LHCN-M2 (cell line): Measurements from ENCODE around the gene IL17RC. TPM values are rescaled to one million over a fixed set of nuclear protein-coding genes. Genes with fewer than 3 reads are reported as not detected.
"Not testable (repeated sequence)": the region's sequence is repeated elsewhere in the genome, so short reads cannot be mapped to it uniquely, and the experiment has no call there.

Experiments used
- DNase-seq: peaks from one replicate; pipeline ENCODE4 v3.0.0-alpha.2; 2012; ENCODE audit warnings: low read depth
- total RNA-seq: library from RNA; depleted of rRNA; stranded (reverse); fragments of >200 nt; gene quantifications from 2 replicates; pipeline ENCODE4 v1.2.3, GENCODE V29; 2014

Gene IL17RC
- total RNA-seq, 1 experiment from 2014 or later: 30.1 TPM

GRCh38 chr3:9891072-9891622, 25.8 kb upstream of the IL17RC start:
- DNase-seq: no peak

DNA sequence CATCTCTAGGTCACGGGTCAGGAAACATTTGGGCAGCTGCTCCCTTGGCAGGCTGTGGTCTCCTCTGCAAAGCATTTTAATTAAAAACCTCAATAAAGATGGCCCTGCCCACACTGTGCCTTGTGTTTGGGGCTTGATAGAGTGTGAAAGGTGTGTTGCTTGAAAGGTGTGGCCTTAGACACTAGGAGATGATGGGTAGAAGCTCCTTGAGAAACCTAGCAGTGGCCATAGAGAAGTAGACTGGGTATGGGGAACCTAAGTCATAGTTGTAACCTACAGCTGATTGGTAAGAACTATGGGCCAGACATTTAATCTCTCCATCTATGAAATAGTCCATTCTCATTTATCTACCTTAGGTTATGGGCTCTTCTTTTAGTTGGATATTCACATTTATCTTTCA, 23.2 kb upstream of the IL17RC start:
- DNase-seq: no peak

GRCh38 chr3:9895715-9896114, 21.2 kb upstream of the IL17RC start:
- not testable (repeated sequence) for DNase-seq

DNA sequence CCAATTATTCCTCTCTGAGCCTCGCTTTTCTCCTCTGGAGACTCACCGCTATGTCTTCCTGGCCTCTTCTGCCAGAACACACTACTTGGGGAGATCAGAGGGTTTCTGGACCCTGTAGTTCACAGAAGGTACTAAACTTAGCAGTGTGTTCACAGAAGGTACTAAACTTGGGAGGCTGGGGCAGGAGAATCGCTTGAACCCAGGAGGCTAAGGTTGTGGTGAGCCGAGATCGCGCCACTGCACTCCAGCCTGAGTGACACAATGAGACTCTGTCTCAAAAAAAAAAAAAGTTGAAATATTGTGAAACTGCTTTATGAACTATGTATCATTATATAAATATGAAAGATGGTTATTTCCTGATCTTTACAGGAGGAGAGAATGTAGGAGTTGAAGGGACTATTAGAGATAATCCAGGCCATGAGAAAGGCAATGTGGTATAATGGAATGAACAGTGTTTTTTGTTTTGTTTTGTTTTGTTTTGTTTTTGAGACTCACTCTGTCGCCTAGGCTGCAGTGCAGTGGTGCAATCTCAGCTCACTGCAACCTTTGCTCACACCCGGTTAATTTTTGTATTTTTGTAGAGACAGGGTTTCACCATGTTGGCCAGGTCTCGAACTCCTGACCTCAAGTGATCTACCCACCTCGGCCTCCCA, 20.0 kb upstream of the IL17RC start:
- peak; percentile 28 for DNase-seq

- peak; percentile 50 for DNase-seq
These were observed 19.2 kb upstream of the IL17RC start for GRCh38 chr3:9897408-9898372.

- no peak for DNase-seq
These were observed 18.2 kb upstream of the IL17RC start for GRCh38 chr3:9898467-9899241.

DNA sequence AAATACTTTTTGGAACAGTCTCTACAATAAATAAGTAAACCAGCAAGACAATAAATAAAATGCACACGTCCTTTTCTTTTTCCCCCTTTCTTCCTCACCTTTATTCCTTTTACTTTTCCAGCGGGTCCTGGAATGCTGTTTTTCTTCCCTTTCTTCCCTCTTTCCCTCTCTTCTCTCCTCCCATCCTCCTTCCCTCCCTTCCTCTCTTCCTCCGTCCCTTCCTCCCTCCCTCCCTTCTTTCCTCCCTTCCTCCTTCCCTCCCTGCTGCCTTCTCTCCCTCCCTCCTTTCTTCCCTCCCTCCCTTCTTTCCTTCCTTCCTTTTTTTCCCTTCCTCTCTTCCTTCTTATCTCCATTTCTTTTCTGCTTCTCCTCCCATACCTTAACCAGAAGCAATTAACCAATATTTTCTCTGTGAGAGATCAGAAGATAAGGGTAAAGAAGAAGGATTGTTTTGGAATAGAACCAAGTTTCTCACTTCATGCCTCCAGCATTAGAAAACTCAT, 17.6 kb upstream of the IL17RC start:
- DNase-seq: no peak

DNA sequence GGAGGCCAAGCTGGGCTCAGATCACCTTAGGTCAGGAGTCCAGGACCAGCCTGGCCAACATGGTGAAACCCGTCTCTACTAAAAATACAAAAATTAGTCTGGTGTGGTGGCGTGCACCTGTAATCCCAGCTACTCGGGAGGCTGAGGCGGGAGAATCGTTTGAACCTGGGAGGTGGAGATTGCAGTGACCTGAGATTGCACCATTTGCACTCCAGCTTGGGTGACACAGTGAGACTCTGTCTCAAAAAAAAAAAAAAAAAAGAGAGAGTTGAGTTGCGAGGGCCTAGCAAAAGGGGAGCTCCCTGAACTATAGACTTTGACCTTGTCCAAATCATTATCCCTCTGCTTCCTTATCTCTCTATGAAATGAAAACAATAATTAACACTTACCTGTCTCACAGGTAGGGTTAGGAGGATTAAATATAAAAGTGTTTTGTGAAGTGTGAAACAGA, 15.9 kb upstream of the IL17RC start:
- not testable (repeated sequence) for DNase-seq

GRCh38 chr3:9901967-9902366, 14.9 kb upstream of the IL17RC start:
- no peak for DNase-seq

- no peak for DNase-seq
These were observed 14.3 kb upstream of the IL17RC start, which contains the start of gene IL17RE for GRCh38 chr3:9902372-9903237. Gene IL17RE (plus strand): TSS chr3:9902848. CDS start chr3:9902933, 85 bp downstream.

GRCh38 chr3:9903238-9903624, 13.7 kb upstream of the IL17RC start:
- DNase-seq: peak; percentile 43

GRCh38 chr3:9903904-9904303, 13.0 kb upstream of the IL17RC start:
- no peak for DNase-seq

DNA sequence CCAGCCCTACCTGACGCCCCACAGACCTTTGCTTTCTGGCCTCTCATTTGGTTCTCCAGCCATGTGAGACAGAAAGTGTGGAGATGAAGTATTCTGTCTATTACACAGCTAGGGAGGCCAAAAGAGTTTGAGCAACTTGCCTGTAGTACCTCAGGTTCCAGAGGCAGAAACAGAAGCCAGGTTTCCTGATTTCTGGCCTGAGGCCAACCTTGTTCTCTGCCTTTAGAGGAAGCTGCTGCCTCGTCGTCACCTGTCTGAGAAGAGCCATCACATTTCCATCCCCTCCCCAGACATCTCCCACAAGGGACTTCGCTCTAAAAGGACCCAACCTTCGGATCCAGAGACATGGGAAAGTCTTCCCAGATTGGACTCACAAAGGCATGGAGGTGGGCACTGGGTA, 10.4 kb upstream of the IL17RC start:
- DNase-seq: no peak

DNA sequence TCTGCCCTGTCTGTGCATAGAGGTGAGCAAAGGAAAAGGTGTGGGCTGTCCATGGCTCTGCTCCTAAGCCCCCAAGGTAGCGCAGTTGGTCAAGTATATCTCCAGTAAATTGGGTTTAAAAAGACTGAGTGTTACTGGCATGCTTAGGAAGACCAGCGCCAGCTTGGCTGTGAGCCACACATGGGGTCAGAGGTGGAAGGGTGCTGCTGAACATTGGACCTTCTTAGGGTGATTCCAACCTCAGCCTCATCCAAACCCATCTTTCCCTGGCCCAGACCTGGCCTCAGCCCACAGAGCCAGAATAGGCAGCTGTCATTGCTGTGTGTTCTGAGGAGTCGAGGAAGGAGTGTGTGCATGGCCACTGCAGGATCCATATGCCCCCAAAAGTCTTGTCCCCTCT, 8.6 kb upstream of the IL17RC start:
- no peak for DNase-seq

GRCh38 chr3:9909221-9910013, 7.5 kb upstream of the IL17RC start:
- no peak for DNase-seq

- DNase-seq: no peak
These were observed 5.0 kb upstream of the IL17RC start for GRCh38 chr3:9911863-9912262.

GRCh38 chr3:9912294-9912935, 4.5 kb upstream of the IL17RC start:
- DNase-seq: peak; percentile 78

- DNase-seq: no peak
These were observed 3.3 kb upstream of the IL17RC start for GRCh38 chr3:9913601-9914000.

DNA sequence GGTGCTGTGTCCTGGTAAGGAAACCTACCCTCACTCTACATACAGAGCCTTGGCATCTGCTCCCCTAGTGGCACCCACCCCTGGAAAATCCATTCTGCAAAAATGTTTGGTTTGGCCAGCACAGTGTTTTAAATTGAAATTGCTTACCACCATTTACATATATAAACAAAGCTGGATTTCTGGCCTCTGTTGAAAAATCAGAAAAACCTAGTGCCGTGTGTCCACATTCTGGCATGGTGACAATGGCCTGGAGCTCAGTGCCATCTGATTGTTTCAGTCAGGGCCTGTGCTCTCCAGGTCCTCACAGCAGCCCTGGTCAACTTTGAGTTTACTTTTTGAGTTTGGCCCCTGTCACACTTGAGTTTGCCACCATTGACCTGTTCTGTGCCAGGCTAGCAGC, 2.9 kb upstream of the IL17RC start:
- DNase-seq: no peak
